NCI-H226 (cell line): ENCODE measurements around the gene TRPM2.
"Not testable (repeated sequence)": the region's sequence is repeated elsewhere in the genome, so short reads cannot be mapped to it uniquely, and the experiment has no call there.

Experiments
- DNase-seq: peaks from one replicate; pipeline ENCODE4 v3.0.0-alpha.2; 2015

TRPM2 gene

GRCh38 chr21:44399151-44399954 is 45.9 kb downstream of the TRPM2 start:
- DNase-seq = no peak

DNA sequence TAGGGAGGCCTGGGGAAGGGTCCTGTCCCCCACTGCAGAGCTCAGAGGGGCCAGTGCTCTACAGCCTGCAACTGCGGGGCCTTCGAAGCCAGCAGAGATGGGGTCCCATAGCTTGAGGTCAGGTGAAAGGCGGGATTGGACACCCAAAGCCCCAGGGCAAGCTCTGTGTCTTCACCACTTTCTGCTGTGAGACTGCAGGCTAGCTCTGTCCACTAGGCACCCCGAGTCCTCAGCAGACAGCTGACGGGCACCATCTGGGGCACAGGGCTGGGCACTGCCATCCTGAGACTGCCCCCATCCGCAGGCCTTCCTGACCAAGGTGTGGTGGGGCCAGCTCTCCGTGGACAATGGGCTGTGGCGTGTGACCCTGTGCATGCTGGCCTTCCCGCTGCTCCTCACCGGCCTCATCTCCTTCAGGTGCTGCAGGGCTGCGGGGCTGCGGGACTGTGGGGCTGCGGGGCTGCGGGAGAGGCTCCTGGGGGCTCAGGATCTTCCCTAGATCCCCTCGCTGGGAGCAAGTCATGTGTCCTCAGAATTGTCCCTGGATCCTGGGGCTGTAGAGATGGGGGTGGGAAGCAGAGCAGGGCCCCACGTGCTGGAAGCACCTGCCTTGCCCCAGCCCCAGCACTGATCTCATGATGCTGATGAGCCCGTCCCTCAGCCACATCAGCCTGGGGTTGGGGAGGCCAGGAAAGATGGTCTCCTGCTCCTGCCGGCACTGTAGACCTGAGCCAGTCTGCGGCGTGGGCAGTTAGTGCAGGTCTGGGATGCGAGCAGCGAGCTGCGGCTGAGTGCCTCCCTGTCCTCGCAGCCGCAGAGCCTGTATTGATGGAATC is 46.8 kb downstream of the TRPM2 start:
- DNase-seq = no peak

GRCh38 chr21:44400791-44401385 is 47.5 kb downstream of the TRPM2 start:
- no peak for DNase-seq

DNA sequence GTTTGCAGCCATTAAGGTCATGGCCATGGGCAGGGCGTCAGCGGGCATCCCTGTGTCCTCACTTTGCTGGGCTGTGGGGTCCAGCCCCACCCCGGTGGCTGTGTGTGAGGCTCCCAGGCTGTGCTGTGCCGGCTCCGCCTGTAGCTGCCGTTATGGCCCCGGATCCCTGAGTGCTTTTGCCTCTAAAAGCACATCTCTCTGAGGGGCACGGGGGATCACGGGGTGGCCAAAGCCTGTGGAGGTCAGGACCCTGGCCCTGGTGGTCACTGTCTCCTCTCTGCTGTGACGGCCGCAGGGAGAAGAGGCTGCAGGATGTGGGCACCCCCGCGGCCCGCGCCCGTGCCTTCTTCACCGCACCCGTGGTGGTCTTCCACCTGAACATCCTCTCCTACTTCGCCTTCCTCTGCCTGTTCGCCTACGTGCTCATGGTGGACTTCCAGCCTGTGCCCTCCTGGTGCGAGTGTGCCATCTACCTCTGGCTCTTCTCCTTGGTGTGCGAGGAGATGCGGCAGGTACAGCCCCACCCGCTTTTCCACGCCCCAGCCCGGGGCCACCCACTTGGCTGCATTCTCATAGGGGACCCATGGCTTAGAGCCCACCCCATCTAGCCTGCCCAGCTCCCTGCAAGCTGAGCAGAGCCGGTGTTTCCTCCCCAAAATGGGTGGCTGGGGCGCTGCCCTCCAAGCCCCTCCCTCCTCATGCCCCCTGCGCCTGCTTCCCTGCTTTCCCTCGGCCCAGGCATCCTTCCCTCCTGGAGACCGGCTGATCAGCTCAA is 48.2 kb downstream of the TRPM2 start:
- DNase-seq = no peak

GRCh38 chr21:44402323-44403105 is 49.1 kb downstream of the TRPM2 start:
- DNase-seq = no peak

DNA sequence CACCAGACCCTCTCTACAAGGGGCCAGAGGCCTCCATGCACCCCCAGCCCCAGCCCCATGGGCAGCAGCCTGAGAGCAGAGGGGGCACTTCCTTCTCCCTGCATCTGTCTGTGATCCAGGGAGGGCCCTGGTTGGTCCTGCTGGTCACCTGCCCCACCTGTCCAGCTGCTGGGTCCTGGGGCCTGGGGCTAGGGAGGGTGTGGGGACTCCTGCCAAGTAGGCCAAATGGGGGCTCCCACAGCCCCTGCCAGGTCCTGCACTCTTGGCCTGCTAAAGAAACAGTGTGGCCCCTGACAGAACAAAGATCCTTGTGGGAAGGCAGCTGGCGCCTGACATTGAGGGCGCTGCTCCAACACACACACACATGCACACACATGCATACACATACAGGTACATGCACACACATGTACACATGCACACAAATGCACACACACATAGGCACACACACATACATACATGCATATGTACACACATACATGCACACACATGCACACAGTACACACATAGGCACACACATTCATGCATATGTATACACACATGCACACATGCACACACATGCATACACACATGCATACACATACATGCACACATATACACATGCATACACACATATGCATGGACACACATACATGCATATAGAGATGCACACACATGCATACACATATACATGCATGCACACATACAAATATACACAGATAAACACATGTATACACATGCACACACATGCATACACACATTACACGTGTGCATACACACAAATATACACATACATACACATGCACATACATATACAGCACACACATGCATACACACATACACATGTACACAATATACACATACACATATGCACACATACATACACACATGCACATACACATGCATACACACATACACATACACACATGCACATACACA is 49.9 kb downstream of the TRPM2 start:
- DNase-seq = no peak

- DNase-seq = not testable (repeated sequence)
Measured at GRCh38 chr21:44404482-44404881, 51.1 kb downstream of the TRPM2 start.

GRCh38 chr21:44405091-44405947 is 51.9 kb downstream of the TRPM2 start:
- DNase-seq = no peak

DNA sequence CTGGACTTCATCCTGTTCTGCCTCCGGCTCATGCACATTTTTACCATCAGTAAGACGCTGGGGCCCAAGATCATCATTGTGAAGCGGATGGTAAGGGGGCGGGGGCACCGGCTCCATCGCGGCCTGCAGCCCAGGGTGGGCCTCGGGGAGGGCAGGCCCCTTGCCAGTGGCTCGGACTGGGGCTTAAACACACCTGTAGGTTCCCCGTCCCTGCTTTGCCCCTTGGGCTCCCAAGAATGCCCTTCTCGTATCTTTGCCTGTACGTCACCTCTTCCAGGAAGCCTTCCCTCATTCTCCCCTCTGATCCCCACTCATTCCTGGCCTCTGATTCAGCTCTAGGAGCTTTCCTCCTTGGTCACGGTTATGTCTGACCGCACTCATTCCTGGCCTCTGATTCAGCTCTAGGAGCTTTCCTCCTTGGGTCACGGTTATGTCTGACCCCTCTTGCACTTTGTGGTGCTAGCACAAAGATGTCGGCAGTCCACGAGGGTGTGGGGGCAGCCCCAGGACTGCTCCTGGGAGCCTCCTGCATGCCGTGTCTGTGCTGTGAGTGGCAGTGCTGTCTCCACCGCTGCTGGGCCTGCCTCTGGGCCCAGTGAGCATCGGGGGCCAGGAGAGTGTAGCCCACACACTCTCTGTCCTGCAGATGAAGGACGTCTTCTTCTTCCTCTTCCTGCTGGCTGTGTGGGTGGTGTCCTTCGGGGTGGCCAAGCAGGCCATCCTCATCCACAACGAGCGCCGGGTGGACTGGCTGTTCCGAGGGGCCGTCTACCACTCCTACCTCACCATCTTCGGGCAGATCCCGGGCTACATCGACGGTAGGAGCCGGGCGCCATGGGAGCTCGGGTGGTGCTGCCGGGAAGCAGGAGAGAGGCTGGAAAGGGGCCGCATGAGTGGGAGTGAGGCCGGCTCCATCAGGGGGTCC is 52.8 kb downstream of the TRPM2 start:
- peak; percentile 87 for DNase-seq

DNA sequence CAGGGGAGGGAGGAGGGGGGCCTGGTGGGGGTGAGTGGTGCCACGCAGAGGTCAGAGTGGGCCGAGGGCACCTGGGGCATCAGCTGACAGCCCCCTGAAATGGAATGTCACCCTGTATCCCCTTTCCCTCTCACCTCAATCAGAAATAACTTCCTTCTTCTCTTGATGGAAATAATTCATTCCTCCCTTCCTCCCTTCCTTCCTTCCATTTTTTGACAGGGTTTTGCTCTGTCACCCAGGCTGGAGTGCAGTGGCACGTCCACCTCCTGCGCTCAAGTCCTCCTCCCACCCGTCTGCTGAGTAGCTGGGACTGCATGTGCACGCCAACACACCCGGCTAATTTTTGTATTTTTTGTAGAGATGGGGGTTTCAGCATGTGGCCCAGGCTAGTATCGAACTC is 53.5 kb downstream of the TRPM2 start:
- DNase-seq = no peak

- DNase-seq = no peak
Measured at GRCh38 chr21:44407493-44407892, 54.1 kb downstream of the TRPM2 start.

GRCh38 chr21:44408226-44408625 is 54.8 kb downstream of the TRPM2 start:
- no peak for DNase-seq

DNA sequence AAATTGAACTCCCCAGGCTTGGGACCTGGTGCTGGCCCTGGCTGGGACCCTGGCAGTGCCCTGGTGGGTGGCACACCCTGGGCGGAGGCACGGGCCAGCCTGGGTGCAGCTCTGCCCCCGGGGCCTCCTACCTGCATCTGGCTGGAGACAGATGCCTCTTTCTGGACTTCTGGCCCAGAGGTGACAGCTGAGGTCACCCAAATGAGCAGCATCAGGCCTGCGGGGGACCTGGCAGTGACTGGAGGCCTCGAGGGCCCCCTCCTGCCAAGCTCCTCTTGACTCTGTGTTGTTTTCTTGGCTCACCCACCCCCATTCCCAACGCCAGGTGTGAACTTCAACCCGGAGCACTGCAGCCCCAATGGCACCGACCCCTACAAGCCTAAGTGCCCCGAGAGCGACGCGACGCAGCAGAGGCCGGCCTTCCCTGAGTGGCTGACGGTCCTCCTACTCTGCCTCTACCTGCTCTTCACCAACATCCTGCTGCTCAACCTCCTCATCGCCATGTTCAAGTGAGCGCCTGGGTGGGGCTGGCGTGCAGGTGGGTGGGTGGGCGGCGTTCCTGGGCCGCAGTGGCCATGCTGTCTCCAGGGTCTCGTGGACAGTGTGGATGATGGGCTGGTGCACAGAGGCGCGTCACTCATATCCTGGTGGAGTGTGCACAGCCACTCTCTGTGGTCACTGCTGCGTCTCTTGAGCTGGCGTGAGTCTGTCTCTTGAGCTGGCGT is 60.3 kb downstream of the TRPM2 start:
- DNase-seq = no peak

- no peak for DNase-seq
Measured at GRCh38 chr21:44414291-44415072, 61.1 kb downstream of the TRPM2 start.

- no peak for DNase-seq
Measured at GRCh38 chr21:44415073-44416025, 61.9 kb downstream of the TRPM2 start.

- DNase-seq = no peak
Measured at GRCh38 chr21:44416193-44416592, 62.8 kb downstream of the TRPM2 start.
